GM12878 (cell line): Measurements from ENCODE around the gene CD151. TPM values are rescaled to one million over a fixed set of nuclear protein-coding genes. Genes with fewer than 3 reads are reported as not detected.
A peak's percentile ranks its signal among the peaks of the same experiment; 100 is the strongest.

Experiments
- ATAC-seq: fragments of 200-7000 bp; cut with Tn5 transposase; 3 replicates; pipeline ENCODE4 v1.9.1; 2020; ENCODE audit warnings: mild to moderate bottlenecking, moderate library complexity
- BruUV-seq: library from RNA; stranded (reverse); fragments of 400-500 nt; replicated peaks from 2 replicates; lab custom pipeline; 2021; lab: Mats Ljungman, UMichigan
- CTCF ChIA-PET: fragments of 300-600 bp; sonication (Branson Sonifier 250); formaldehyde crosslinking; extraction: SDS; loops from one replicate; lab custom pipeline; 2021; ENCODE audit warnings: inconsistent platforms; lab: Yijun Ruan, JAX
- POLR2A ChIA-PET: fragments of 350-600 bp; formaldehyde crosslinking; extraction: SDS; loops from one replicate; lab custom pipeline; 2021; ENCODE audit warnings: inconsistent platforms; lab: Charles Lee
- RAD21 ChIA-PET: fragments of 300-600 bp; sonication (Branson Sonifier 250); formaldehyde crosslinking; loops from one replicate; lab custom pipeline; 2023; ENCODE audit warnings: antibody characterized with exemption; ENCODE audit not compliant: unreplicated experiment; lab: Charles Lee
- SMC1A ChIA-PET: fragments of 300-600 bp; sonication (Branson Sonifier 250); formaldehyde crosslinking; loops from one replicate; lab custom pipeline; 2023; ENCODE audit not compliant: unreplicated experiment, uncharacterized antibody; lab: Charles Lee
- DNase-seq: peaks from one replicate; pipeline ENCODE4 v3.0.0-alpha.2; 2011; ENCODE audit warnings: low read depth, low spot score
- FAIRE-seq: peaks from 3 replicates; lab custom pipeline; 2011; peaks lifted over from hg19 to GRCh38; lab: Jason Lieb, UNC
- H2AFZ ChIP-seq: 2 replicates; pipeline ENCODE4 v1.6.0; 2011; ENCODE audit warnings: low read depth, low read length, control low read depth; ENCODE audit not compliant: control insufficient read depth
- H3K27ac ChIP-seq: 2 replicates; pipeline ENCODE4 v1.5.1; 2011; ENCODE audit warnings: control low read depth; ENCODE audit not compliant: control insufficient read depth, insufficient read depth
- H3K27me3 ChIP-seq, 2 experiments: replicated peaks in 1 of 2; 2 replicates each; pipeline versions ENCODE4 v1.6.0 to v1.6.1; 2011; ENCODE audit warnings: low read length in 1 of 2; ENCODE audit not compliant: control insufficient read depth in 2 of 2, insufficient read depth in 2 of 2
- H3K36me3 ChIP-seq, 2 experiments: 2 replicates each; pipeline ENCODE4 v1.5.1; 2011; ENCODE audit warnings: low read length in 1 of 2; ENCODE audit not compliant: control insufficient read depth in 2 of 2, insufficient read depth in 2 of 2
- H3K4me1 ChIP-seq: 2 replicates; pipeline ENCODE4 v1.6.1; 2011; ENCODE audit warnings: mild to moderate bottlenecking, low read length, moderate library complexity, mixed read lengths; ENCODE audit not compliant: control insufficient read depth, insufficient read depth
- H3K4me2 ChIP-seq: 2 replicates; pipeline ENCODE4 v1.6.0; 2011; ENCODE audit warnings: control low read depth; ENCODE audit not compliant: control insufficient read depth, insufficient read depth
- H3K4me3 ChIP-seq: fragments of 200-600 bp; sonication (generic); 2 replicates; pipeline ENCODE4 v1.5.1; 2016
- H3K79me2 ChIP-seq: 2 replicates; pipeline ENCODE4 v1.6.0; 2011; ENCODE audit warnings: low read length; ENCODE audit not compliant: control insufficient read depth, insufficient read depth
- H3K9ac ChIP-seq: 2 replicates; pipeline ENCODE4 v1.8.0; 2011; ENCODE audit warnings: low read length, control low read depth, mixed read lengths; ENCODE audit not compliant: control insufficient read depth, insufficient read depth
- H3K9me3 ChIP-seq: replicated peaks from 3 replicates; pipeline ENCODE4 v1.5.1; 2011; ENCODE audit warnings: mild to moderate bottlenecking, low read length; ENCODE audit not compliant: control insufficient read depth, insufficient read depth
- H4K20me1 ChIP-seq: 2 replicates; pipeline ENCODE4 v1.6.0; 2011; ENCODE audit not compliant: control insufficient read depth, insufficient read depth
- BCLAF1 ChIP-seq: fragments of 450-650 bp; IDR thresholded peaks from 2 replicates; pipeline ENCODE4 v1.6.1; 2017; ENCODE audit warnings: antibody characterized with exemption, mild to moderate bottlenecking, moderate library complexity
- KLF5 ChIP-seq: fragments of 450-650 bp; IDR thresholded peaks from 2 replicates; pipeline ENCODE4 v1.6.1; 2014; ENCODE audit warnings: mild to moderate bottlenecking; ENCODE audit not compliant: partially characterized antibody
- NFYA ChIP-seq: IDR thresholded peaks from 2 replicates; pipeline ENCODE4 v1.6.1; 2011; ENCODE audit warnings: low read depth, mild to moderate bottlenecking, low read length, improper control_type of control experiment, borderline replicate concordance
- SUPT20H ChIP-seq: IDR thresholded peaks from 2 replicates; pipeline ENCODE4 v1.6.1; 2011; ENCODE audit warnings: low read depth, mild to moderate bottlenecking, low read length, moderate library complexity, borderline replicate concordance; ENCODE audit not compliant: control insufficient read depth
- WGBS: methylation state at CpG from one replicate; pipeline ENCODE4 v1.1.6; 2016; ENCODE audit warnings: low lambda C conversion rate; ENCODE audit not compliant: insufficient replicate concordance, insufficient coverage; ENCODE audit errors: missing lambda C conversion rate; 5-methylcytosine and 5-hydroxymethylcytosine counted together
- in situ Hi-C: fragments of 300-500 bp; cut with MboI; formaldehyde crosslinking; loops from 9 replicates; pipeline ENCODE4 v1.14.3; 2018; ENCODE audit warnings: mixed read lengths
- intact Hi-C: fragments of 100-400 bp; cut with micrococcal nuclease; formaldehyde crosslinking; loops from one replicate; pipeline ENCODE4 v1.14.2; 2022; ENCODE audit not compliant: unreplicated experiment
- polyA plus RNA-seq, 11 experiments: library from polyadenylated mRNA; depleted of rRNA in 4 of 11; unstranded in 6 of 11; stranded (reverse) in 5 of 11; fragments of >200 nt; fragmentation: Nextera tagmentation in 4 of 11; fragmentation: Illumina TruSeq in 1 of 11; extraction: Ambion mirVana in 4 of 11; extraction: Trizol in 1 of 11; gene quantifications; 1 replicate in 1 of 11; 2 replicates in 10 of 11; pipeline versions ENCODE4 v1.2.1 to v1.2.3, GENCODE V29; 2011 to 2016; ENCODE audit warnings: inconsistent platforms in 2 of 11, missing spikeins in 2 of 11, low read depth in 1 of 11
- total RNA-seq, 4 experiments: library from RNA; depleted of rRNA in 3 of 4; stranded (reverse); fragments of >200 nt in 3 of 4; fragmentation: Illumina TruSeq in 1 of 4; extraction: Trizol in 1 of 4; gene quantifications; 2 replicates each; pipeline versions ENCODE4 v1.2.1 to v1.2.3, GENCODE V29; 2013 to 2021

CD151 gene
- total and polyA plus RNA-seq, 10 of the 15 experiments (the other 5 are each of a cell fraction or from before 2014, with no cell fraction given): 0.52 to 41.7 (median 14.7) TPM

DNA sequence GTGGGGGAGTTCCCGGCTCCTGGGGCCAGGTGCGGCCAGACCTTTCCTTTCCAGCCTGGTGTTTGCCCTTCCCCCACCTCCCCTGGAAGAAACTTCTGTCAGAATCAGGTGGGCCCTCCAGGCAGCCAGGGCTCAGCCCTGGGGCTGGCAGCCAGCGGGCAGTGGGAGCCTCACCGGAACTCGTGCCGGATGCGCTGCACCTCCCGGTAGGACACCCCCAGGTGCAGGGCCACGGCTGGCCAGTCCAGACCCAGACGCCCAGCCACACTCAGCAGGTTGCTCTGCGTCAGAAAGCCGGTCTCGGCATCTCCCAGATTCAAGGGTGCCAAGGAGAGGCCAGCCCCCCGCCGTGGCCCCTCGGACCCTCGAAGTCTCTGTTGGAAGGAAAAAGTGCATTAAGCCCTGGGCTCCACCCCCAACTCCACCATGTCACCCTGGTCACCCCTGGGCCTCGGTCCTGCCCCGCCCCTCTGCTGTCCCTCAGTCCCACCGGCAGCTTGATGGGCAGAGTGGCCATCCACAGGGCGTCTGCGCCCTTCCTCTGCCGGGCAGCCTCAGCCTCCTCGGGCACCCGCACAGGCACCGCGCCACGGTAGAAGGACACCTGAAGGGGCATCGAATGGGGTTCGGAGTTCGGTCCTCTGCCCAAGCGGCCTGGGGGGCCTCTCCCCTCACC is 33.0 kb upstream of the CD151 start:
- no peak for ATAC-seq
- ChIA-PET RAD21 (no interaction called here), SMC1A (no interaction called here), POLR2A (no interaction called here), CTCF (no interaction called here)
- TSS peak; percentile 18 for BruUV-seq
- 95% methylated on average over 32 of the region's 32 CpGs for WGBS
- intact Hi-C loops: loop anchor here (5.0 kb wide), 1 partner anchor 52 kb away; the partner anchor contains the start of gene TALDO1
- in situ Hi-C loops: loop anchor here (25.0 kb wide), 1 partner anchor 1588 kb away; the partner anchor contains the start of gene CD81
- FAIRE-seq: no peak
- Histone ChIP-seq H3K4me2 (no peak overlapping the region), H4K20me1 (no peaks in the 10 kb centered on the region), H3K27me3 (no peaks in the 10 kb centered on the region), H3K4me1 (peaks cover 26% of the 10 kb centered on the region), H3K27ac (no peak overlapping the region), H3K9me3 (no peaks in the 10 kb centered on the region), H3K9ac (no peak overlapping the region), H2AFZ (no peak overlapping the region), H3K36me3 (peaks cover 0 to 10% of the 10 kb centered on the region in 2 experiments; a peak in 2 of 4 replicates), H3K79me2 (peaks cover 38% of the 10 kb centered on the region), H3K4me3 (no peak overlapping the region)
- TF ChIP-seq NFYA (no peak), KLF5 (no peak)
- no peak for DNase-seq

DNA sequence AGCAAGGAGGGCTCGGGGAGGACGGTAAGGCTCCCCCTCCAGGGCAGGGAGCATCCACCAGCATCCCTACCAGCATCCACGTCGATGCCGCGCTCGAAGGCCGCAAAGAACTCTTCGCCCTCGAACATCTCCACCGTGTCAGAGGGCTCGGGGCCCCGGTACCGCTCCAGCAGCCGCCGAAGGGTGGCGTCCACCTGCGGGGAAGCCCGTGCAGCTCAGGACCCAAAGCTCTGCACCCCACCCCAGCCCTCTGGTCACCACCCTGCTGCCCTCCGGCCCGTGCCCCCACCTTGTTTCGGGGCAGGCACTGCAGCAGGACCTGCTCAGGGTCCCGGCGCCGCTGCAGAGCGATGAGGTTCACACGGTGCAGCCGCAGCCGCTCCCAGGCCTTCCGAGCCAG is 32.3 kb upstream of the CD151 start:
- no peak for ATAC-seq
- no peak for DNase-seq
- in situ Hi-C loops: loop anchor here (25.0 kb wide), 1 partner anchor 1587 kb away; the partner anchor contains the start of gene CD81
- no peak for FAIRE-seq
- ChIA-PET RAD21 (no interaction called here), CTCF (no interaction called here), POLR2A (no interaction called here), SMC1A (no interaction called here)
- TF ChIP-seq SUPT20H: no peak
- TF ChIP-seq BCLAF1: no peak
- Histone ChIP-seq H3K4me1 (peaks cover 21% of the 10 kb centered on the region), H3K4me2 (no peak overlapping the region), H3K4me3 (no peak overlapping the region), H3K79me2 (peaks cover 33% of the 10 kb centered on the region), H4K20me1 (no peaks in the 10 kb centered on the region), H3K9ac (no peak overlapping the region), H3K9me3 (no peaks in the 10 kb centered on the region), H3K27ac (no peak overlapping the region), H2AFZ (no peak overlapping the region), H3K36me3 (peaks cover 0 to 10% of the 10 kb centered on the region in 2 experiments; a peak in 2 of 4 replicates), H3K27me3 (no peaks in the 10 kb centered on the region)
- no TSS peak for BruUV-seq
- WGBS: 95% methylated on average over 30 of the region's 30 CpGs
- intact Hi-C loops: no loop called here
